GM12878 (cell line): Measurements from ENCODE around the gene MX1.

ENCODE experiments used
- CHD1 ChIP-seq: IDR thresholded peaks from 2 replicates; pipeline ENCODE4 v1.6.1; 2012; ENCODE audit warnings: low read depth, low read length, improper control_type of control experiment
- CREM ChIP-seq: IDR thresholded peaks from 2 replicates; pipeline ENCODE4 v1.6.1; 2014; ENCODE audit warnings: antibody characterized with exemption, low read depth
- POLR2A ChIP-seq: IDR thresholded peaks from 2 replicates; pipeline ENCODE4 v1.6.1; 2011; ENCODE audit warnings: low read depth, mild to moderate bottlenecking, low read length
- SUPT20H ChIP-seq: IDR thresholded peaks from 2 replicates; pipeline ENCODE4 v1.6.1; 2011; ENCODE audit warnings: low read depth, mild to moderate bottlenecking, low read length, moderate library complexity, borderline replicate concordance; ENCODE audit not compliant: control insufficient read depth
- TCF12 ChIP-seq: IDR thresholded peaks from 2 replicates; pipeline ENCODE4 v1.6.1; 2011; ENCODE audit warnings: low read depth, mild to moderate bottlenecking, low read length
- USF1 ChIP-seq: IDR thresholded peaks from 2 replicates; pipeline ENCODE4 v1.6.1; 2011; ENCODE audit warnings: borderline replicate concordance, low read depth, mild to moderate bottlenecking, moderate library complexity, mixed read lengths, low read length; ENCODE audit not compliant: insufficient read depth; ENCODE audit errors: extremely low read length
- ZNF274 ChIP-seq: IDR thresholded peaks from one replicate; pipeline ENCODE4 v1.8.0; 2011; ENCODE audit not compliant: insufficient read length, insufficient read depth
- TF ChIP-seq, protein P1 (sequence below), 3 experiments: IDR thresholded peaks in 2 of 3; conservative IDR thresholded peaks in 1 of 3; 2 replicates each; pipeline ENCODE4 v1.5.1; 2011; ENCODE audit warnings: low read depth in 3 of 3, low read length in 3 of 3, mild to moderate bottlenecking in 3 of 3, control low read depth in 2 of 3, moderate library complexity in 2 of 3, inconsistent platforms in 1 of 3, mixed read lengths in 1 of 3; ENCODE audit not compliant: control insufficient read depth in 2 of 3, insufficient read depth in 1 of 3; ENCODE audit errors: extremely low read depth in 1 of 3
- TF ChIP-seq, protein P2 (sequence below): fragments of 450-650 bp; IDR thresholded peaks from 2 replicates; pipeline ENCODE4 v1.6.1; 2017; ENCODE audit warnings: mild to moderate bottlenecking, low read depth, inconsistent platforms; ENCODE audit not compliant: poor library complexity, severe bottlenecking

DNA sequence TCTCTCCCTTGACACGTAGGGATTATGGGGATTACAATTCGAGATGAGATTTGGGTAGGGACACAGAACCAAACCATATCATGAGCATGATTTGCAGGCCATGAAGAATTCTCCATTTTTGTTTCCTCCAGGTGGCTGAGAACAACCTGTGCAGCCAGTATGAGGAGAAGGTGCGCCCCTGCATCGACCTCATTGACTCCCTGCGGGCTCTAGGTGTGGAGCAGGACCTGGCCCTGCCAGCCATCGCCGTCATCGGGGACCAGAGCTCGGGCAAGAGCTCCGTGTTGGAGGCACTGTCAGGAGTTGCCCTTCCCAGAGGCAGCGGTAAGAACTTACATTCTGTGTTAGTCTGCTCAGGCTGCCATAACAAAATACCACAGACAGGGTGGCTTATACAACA lies 9.7 kb downstream of the MX1 start:
- TF ChIP-seq TCF12 = no peak
- TF ChIP-seq USF1 = no peak
- TF ChIP-seq, protein P1, sequence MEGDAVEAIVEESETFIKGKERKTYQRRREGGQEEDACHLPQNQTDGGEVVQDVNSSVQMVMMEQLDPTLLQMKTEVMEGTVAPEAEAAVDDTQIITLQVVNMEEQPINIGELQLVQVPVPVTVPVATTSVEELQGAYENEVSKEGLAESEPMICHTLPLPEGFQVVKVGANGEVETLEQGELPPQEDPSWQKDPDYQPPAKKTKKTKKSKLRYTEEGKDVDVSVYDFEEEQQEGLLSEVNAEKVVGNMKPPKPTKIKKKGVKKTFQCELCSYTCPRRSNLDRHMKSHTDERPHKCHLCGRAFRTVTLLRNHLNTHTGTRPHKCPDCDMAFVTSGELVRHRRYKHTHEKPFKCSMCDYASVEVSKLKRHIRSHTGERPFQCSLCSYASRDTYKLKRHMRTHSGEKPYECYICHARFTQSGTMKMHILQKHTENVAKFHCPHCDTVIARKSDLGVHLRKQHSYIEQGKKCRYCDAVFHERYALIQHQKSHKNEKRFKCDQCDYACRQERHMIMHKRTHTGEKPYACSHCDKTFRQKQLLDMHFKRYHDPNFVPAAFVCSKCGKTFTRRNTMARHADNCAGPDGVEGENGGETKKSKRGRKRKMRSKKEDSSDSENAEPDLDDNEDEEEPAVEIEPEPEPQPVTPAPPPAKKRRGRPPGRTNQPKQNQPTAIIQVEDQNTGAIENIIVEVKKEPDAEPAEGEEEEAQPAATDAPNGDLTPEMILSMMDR (IDR thresholded peaks at IDR 0.05 in 2 of 3, conservative IDR thresholded peaks at IDR 0.05 in 1 of 3; ENCODE audit: control insufficient read depth in 2 of 3, extremely low read depth in 1 of 3, insufficient read depth in 1 of 3, low read depth in 3 of 3, low read length in 3 of 3) = no peak
- no peak for TF ChIP-seq SUPT20H
- peak; percentile 55 for TF ChIP-seq POLR2A
- no peak for TF ChIP-seq CHD1
- no peak for TF ChIP-seq ZNF274
- TF ChIP-seq CREM = no peak
- TF ChIP-seq, protein P2, sequence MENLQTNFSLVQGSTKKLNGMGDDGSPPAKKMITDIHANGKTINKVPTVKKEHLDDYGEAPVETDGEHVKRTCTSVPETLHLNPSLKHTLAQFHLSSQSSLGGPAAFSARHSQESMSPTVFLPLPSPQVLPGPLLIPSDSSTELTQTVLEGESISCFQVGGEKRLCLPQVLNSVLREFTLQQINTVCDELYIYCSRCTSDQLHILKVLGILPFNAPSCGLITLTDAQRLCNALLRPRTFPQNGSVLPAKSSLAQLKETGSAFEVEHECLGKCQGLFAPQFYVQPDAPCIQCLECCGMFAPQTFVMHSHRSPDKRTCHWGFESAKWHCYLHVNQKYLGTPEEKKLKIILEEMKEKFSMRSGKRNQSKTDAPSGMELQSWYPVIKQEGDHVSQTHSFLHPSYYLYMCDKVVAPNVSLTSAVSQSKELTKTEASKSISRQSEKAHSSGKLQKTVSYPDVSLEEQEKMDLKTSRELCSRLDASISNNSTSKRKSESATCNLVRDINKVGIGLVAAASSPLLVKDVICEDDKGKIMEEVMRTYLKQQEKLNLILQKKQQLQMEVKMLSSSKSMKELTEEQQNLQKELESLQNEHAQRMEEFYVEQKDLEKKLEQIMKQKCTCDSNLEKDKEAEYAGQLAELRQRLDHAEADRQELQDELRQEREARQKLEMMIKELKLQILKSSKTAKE = no peak
